Fibroblast of villous mesenchyme (primary cell): ENCODE data around the gene MAP2K3. TPM values are rescaled to one million over a fixed set of nuclear protein-coding genes. Genes with fewer than 3 reads are reported as not detected.

ENCODE experiments used
- DNase-seq: peaks from one replicate; pipeline ENCODE4 v3.0.0-alpha.2; 2010; ENCODE audit warnings: low read depth
- H3K4me3 ChIP-seq: 2 replicates; pipeline ENCODE4 v1.5.1; 2011; ENCODE audit warnings: low read depth, mild to moderate bottlenecking, low read length
- CTCF ChIP-seq: IDR thresholded peaks from 2 replicates; pipeline ENCODE4 v1.5.1; 2012; ENCODE audit warnings: low read depth, mild to moderate bottlenecking, low read length; ENCODE audit not compliant: insufficient read depth
- total RNA-seq: library from RNA; depleted of rRNA; stranded (reverse); fragments of >200 nt; gene quantifications from 2 replicates; pipeline ENCODE4 v1.2.3, GENCODE V29; 2012

The MAP2K3 gene
- total RNA-seq, 1 donor = 30.7 TPM

- no peak for TF ChIP-seq CTCF
- peak overlapping the region; percentile 40 for H3K4me3 ChIP-seq
- no peak for DNase-seq
Measured at GRCh38 chr17:21283482-21284318, 811 bp upstream of the MAP2K3 start.

GRCh38 chr17:21285164-21286065, 904 bp downstream of the MAP2K3 start:
- peak; percentile 1 for TF ChIP-seq CTCF
- H3K4me3 ChIP-seq = peak overlapping the region; percentile 89
- peak; percentile 79 for DNase-seq

DNA sequence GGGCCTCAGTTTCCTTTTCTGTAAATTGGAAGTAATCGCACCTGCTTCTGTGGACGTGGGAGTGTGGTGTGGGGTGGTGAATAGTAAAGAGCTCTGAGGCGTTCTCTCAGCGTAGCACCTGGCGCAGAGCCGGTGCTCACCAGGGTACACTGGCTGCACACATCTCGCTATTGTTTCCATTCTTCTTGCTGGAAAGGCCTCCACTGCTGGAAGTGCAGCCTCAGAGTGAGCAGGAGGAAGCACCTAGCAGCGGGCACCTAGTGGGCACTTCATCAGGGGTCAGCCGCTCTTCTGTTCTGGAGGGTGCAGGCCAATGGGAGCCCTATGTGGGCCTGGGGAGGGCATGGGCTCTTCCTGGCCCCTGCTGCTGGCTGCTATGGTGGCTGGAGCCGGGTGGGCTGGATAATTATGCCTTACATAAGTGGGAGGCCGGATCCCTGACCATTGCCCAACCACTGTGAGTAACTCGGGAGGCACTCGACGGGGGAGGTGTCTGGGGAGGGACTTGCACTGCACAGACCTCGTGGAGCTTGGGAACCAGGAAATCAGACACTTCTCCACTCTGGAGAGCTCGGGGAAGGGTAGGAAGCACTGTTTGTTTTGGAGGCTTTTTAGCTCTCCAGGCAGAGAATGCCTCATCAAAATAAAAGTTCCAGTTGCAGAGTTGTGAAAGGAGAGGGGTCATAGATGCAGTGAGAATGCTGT, 1.7 kb downstream of the MAP2K3 start:
- no peak for TF ChIP-seq CTCF
- DNase-seq = peak; percentile 99
- peak overlapping the region; percentile 89 for H3K4me3 ChIP-seq

DNA sequence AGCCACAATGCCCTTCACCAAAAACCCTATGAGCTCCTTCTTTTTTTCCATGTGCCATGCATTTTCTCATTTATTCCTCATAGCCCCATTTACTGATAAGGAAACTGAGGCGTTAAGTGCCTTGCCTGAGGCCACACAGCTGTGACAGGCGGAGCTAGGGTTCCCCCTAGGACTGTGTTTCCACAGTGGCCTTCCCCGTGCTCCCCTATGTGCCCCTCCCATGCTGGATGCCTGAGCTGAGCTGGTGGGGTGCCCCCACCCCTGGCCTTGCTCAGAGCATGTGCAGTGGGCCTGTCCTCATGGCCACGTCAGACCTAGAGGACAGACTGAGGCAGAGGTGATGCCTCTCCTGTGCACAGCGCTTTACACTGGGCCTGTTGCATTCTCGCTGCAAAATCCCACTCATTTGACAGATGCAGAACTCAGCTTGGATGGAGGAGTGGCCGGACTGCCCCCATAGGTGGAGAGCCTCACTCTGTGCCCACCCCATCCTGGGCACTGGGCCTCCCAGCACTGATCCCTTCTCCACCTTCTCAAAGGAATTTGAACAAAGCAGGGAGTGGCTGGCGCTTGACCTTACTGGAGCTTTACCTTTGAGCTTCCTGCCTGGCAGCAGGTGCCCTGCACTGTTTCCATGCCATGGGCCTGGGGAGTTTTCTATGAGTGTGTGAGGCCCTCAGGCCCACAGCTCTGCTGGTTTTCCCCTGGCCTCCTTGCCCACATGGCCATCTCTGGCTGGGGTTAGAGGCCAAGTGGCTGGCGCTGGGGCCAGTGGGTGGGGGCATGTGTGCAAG, 2.6 kb downstream of the MAP2K3 start:
- peak overlapping the region; percentile 89 for H3K4me3 ChIP-seq
- TF ChIP-seq CTCF = no peak
- no peak for DNase-seq

- H3K4me3 ChIP-seq = peak overlapping the region; percentile 39
- DNase-seq = peak; percentile 97
- TF ChIP-seq CTCF = no peak
Measured at GRCh38 chr17:21287703-21288449, 3.4 kb downstream of the MAP2K3 start.
